HG03521 (cell line): ENCODE measurements around the gene TCF7L2.

Experiments used
- ATAC-seq: cut with Tn5 transposase; IDR thresholded peaks from one replicate; pipeline ENCODE4 v1.9.1; 2021; ENCODE audit warnings: mild to moderate bottlenecking, moderate library complexity; ENCODE audit not compliant: unreplicated experiment

TCF7L2 gene

DNA sequence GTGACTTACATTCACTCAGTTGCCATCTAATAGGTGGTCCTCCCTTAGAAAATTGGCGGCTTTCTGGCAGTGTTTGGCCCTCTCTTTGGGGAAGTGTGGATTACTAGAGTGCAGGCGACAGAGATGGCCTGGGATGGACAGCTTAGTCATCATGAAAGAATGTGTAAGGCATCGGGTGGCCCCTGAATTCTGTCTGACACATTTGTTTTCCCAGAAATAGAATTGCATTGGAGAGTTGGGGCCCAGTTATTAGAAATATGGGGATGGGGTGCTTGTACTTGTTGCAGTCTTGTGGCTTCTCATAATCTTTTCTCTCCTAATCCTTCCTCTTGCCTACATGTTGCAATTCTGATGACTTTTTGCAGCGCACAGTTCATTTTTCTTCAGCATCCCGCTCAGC, 13.8 kb downstream of the TCF7L2 start:
- ATAC-seq, result no peak

DNA sequence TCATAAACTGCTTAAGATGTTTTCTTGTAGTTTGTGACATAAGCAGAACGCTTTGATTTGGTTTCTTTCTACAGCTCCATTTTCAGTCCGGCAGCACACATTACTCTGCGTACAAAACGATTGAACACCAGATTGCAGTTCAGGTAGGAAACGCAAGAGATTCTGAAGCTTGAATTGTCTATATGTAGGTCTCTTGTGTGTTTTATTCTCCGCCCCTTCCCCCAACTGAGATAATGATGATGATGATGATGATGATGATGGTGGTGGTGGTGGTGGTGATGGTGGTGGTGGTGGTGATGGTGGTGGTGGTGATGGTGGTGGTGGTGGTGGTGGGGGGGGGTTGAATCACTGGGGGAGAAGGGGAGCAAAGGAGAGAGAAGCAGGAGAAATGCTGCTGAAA, 14.4 kb downstream of the TCF7L2 start:
- ATAC-seq, result no peak

DNA sequence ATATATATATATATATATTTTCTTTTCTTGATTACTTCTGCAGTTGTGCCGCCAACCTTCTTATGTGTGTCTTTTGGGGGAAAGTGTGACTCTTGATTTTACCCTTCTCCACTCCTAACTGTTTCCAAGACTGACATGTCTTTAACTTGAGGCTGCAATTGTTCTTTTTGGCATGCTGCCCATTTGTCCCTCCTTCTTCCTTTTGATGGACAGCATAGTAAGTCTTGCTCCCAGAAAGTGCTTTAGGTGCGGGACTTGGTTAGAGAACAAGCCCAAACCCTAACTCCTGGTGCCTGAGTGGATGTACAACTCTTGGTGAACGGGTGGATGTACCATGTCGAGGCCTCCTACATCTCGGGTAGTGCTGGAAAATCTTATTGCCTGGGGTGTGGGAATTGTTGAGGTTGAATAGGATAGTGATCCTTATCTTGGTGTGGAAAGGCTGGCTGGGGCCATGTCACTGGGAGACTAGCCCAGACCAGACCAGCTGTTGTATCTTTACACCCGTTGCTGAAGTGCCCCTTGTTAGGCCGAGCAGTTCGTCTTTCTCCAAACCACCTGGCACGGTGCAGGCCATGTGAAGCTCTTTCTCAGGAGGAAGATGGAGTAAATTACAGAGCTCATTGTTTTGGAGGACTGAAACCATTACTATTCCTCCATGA, 16.3 kb downstream of the TCF7L2 start:
- no peak for ATAC-seq

DNA sequence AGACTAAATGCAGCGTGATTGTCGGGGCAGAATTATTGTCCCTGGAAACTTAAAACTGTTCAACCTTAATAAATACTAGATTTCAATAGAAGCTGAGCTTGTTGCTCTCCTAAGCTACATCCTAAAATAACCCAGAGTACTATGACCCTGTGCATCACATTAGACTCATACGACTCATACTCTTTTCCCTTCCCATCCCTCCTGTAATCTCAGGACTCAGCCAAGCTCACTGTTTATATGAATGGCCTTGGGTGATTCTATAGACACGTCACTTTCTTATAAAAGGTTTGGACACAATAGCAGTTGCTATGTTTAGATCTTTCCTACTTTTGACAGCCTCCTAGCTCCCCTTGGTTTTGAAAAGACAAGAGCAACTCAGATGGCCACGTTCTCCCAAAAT, 17.2 kb downstream of the TCF7L2 start:
- ATAC-seq, result no peak

DNA sequence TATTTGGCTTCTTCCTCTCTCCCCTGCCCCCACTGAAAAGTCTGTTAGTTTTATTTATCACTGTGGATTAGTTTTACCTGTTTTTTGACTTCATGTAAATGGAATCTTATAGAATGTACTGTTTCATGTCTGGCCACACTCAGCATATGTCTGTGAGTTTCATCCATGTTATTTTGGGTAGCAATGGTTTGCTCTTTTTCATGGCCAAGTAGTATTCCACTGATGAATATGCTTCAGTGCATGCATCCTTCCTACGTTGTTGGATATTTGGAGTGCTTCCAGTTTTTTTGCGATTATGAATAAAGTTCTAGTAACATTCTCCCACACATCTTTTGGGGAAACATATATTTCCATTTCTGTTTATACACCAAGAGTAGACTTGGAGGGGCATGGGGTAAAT, 19.1 kb downstream of the TCF7L2 start:
- ATAC-seq, result no peak

DNA sequence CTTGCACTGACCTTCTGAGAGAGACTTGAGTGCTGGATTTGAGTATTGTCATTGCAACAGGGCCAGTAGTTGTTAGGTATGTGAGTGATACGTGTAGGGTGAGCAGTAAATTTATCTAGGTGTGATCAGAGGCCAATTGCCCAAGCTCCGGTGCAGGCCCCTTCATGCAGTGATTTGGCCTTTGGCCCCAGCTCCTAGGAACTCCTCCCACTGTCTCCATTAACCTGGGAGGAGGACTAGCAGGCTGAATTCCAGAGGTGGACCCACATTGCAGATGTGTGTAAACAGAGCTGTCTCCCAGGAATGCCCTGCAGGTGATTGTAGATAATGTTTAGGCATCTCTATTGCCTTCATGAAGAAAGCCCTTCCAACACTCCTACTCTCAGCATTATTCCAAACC, 19.5 kb downstream of the TCF7L2 start:
- ATAC-seq, result no peak

DNA sequence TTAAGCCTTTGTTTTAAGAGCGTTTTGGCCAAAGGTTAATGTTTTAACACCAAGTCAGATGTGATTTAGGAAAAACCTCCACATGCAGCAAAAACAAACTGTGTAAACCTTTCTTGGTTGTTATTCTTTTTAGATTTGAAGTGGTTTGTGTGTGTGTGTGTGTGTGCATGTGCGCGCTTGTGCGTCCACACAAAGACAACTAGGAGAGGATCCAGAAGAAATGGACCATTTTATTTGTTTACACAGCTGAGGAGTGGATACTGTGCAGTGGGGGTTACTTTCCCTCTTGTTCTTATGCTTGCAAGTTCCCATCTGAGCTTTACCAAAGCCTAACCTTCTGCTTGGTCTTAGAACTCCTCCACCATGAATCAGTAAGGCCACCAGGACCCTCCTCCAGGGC, 20.0 kb downstream of the TCF7L2 start:
- no peak for ATAC-seq

DNA sequence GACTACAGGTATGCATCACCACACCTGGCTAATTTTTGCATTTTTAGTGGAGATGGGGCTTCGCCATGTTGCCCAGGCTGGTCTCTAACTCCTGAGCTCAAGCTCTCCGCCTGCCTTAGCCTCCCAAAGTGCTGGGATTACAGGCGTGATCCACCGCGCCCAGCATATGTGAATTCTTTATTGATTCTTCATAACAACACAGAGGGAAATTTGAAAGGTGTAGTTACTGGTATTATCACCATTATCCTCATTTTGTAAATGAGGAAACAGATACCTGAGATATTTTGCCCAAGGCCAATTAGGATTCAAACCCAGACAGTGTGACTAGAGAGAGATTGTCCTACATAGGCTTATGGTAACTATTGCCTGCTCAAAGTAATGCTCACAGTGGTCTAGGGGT, 22.6 kb downstream of the TCF7L2 start:
- ATAC-seq, result no peak

DNA sequence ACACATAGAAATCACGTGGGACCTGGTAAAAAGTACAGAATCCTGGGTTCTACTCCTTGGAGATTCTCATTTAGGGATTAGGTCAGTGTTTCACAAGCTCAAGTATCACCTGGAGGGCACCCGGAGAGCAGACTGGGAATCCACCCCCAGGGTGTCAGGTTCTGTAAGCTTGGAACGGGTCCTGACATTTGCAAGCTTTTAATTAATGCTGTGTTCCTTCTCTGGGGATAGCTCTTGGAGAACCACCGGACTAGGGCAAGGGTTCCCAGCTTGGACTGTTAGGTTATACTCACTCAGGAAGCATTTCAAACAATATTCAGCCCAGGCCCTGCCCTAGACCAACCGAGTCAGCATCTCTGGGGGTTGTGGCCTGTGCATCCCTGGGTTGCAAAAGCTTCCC, 23.0 kb downstream of the TCF7L2 start:
- no peak for ATAC-seq

DNA sequence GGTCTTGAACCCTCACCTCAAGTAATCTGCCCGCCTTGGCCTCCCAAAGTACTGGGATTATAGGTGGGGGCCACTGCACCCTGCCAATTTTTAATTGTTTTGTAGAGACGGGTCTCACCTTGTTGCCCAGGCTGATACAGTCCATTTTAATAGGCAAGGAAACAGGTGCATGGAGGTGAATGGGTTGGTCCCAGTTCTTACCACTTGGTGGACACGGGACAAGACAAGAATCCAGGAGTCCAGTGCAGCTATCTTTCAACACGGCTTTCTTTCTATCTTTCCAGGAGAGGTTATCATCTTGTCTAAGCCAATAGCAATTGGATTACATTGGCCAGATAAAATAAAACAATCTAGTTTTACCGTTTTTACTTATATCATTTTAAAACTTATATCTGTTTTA, 23.8 kb downstream of the TCF7L2 start:
- ATAC-seq, result no peak

DNA sequence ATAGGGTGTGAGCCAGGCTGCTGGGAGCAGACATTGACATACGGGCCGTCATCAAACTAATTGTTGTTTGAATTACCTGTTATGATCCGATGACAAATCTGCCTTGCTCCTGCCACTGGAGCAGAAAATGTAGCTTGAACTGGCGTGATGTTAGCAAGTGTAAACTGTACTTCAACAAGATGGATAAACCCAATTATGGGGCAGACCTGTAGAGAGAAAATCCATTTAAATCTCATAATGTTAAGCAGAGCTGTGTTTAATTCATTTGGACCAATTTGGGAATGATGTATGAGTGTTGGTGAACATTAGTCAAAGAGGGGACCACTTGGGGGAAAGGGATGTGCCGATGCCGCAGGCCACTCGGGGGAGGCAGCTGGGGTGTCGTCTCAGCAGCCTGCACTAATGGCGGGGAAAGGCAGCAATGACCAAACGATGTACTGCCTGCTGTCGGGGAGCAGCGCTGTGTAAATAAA, 27.4 kb downstream of the TCF7L2 start:
- no peak for ATAC-seq

DNA sequence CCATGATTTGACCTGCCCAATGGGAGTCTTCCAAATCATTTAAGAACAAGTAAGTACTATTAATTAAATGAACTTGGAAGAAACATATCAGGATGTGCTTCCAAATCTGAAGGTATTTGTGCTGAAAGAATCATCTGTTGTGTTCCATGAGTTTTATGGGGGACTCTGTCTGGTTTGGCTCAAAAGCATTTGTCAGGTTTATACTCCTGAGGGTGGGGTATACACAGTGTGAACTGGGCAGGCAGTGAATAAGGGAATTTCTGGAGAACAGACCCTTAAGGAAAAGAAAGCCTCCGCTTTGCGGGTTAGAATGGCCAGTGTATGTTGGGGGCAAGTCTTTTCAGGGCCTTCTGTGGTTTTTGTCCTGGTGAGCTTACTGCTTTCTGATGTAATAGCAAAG, 29.9 kb downstream of the TCF7L2 start:
- ATAC-seq, result no peak

DNA sequence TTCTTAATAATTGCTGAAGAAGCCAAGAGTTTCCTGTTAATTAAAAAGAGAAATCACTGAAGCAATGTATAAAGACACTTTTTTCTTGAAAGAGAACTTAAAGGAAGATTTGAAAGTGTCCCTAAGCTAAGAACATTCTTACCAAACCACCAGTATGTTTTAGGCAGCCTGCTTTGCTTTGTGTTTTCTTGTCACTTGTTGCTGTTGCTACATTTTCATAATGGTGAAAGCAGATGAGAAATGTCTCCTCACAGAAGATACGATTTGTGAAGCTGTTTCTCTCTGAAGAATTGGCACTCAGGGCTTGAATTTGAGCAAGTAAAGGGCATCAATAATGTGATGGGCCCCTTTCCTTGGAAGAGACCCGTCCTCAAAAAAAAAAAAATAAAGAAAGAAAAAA, 30.9 kb downstream of the TCF7L2 start:
- ATAC-seq, result no peak

DNA sequence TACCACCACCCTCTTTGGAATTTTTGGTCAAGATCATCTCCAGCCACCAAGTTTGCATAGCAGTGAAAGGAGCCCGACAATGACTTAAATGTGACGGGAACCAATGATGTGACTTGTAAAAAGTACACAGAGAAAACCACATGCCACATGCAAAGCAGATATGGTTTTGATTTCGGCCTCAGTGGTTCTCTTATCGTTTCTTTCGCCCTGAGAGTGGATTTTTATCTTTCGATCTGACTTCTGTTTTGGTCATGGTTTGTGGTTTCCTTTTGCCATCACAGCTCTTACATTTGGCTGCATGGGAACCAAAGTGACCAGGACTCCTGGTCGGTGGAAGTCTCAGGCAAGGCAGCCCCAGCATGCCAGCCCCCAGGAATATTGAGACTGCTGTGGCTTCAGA, 31.5 kb downstream of the TCF7L2 start:
- peak; percentile 92 for ATAC-seq

DNA sequence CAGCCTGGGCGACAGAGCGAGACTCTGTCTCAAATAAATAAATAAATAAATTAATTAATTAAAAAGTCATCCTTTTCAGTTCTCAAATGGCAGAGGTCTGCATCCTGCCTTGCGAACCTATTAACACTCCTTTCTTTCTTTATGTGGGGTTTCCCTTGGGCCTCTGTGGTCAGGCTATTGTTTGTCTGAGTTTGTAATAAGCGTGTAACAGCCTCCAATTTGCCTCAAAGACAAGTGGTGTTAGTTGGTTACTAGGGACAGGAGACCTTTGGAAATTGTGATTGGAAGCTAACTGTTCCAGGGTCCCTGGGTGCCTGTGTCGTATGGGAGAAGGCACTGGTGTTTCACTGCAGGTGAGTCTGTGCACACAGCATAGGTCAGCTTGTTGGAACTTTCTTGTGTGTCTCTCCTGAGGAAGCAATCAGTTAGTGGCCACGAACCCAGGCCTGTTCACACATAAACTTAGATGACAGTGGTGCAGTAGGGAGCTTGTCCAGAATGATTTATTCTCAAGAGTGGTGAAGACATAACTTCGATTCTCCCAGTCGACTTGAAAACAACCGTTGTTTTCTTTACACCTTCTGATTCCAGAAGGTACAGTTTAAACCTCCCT, 33.5 kb downstream of the TCF7L2 start:
- no peak for ATAC-seq

DNA sequence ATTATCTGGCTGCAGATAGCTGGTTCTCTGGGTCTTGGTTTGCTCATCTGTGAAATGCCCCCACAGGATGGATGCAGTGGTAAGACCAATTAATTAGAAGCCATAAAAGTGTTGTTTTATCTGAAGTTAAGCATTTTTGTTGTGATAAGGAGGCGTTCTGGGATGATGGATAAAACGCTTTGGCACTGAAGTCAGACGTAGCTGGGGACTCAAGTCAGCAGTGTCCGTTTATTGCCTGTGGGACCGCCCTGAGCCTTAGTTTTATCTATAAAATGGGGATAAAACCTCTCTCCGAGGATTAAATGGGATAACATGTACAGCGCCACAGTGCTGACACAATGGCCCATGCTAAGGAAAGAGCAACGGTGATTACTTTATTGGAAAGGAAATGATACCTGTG, 34.7 kb downstream of the TCF7L2 start:
- no peak for ATAC-seq

DNA sequence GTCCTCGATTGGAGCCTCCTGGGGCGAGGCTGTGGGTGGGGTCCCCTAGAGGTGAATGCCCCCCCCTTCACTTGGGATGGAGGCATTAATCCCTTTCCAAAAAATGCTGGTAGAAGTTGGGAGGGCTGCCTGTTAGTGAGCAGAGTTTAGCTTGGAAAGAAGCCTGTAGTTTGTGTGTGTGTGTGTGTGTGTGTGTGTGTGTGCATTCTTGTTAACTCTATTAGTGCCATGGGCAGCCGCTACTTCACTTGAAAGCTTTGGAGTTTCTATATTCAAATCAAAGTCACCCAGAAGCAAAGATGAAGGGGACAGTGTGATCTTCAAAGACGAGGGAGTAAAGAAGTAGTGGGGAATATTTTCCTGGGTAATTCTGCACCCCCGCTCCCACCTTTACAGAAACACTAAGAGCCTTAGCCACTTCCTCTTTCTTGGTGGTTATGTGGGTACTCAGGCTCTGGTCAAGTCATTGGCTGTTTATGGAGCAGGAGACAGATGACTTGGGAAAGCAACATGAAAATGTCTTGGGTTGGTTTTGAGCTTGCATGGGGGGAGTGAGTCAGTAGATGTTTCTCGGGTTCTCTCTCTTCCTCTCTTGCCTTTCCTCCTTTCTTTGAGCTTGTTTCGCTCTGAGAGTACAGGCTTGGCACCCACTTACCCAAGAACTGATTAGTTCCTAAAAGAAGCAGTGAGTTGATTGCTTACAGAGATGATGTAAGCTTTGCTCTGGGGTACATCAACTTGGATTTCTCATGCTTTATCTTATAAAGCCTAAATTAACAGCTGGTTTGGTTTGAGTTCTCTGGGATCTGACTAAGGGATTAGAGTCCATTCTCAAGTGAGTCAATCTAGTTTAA, 35.9 kb downstream of the TCF7L2 start:
- ATAC-seq, result no peak

DNA sequence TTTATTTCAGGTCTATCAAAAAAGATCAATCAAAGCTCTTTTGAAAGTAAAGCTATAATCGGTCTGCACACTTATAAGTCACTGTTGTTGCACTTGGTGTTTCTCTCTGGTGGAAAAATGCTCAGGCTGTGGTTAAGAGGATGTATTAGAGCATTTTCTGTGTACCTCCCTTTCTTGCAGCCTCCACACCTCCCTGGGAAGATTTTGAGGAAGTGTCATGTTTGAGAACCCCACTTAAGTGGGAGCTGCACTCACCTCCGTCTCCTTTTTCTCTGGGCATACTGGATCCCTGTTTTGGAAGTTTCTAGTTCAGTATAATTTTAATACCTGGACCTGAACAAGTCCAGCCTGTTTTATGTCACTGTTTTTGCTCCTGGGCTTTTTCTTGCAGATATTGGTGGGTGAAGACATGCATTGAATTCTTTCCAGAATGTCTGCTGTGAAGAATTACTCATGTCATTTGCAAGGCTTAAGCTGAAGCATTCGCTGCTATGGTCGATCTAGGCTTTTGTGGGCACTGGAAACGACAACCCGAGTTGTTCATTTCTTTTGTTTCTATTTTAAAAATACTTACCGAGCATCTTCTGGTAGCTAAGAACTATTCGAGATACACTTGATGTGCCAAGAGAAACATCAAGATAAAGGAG, 36.6 kb downstream of the TCF7L2 start:
- ATAC-seq, result no peak

DNA sequence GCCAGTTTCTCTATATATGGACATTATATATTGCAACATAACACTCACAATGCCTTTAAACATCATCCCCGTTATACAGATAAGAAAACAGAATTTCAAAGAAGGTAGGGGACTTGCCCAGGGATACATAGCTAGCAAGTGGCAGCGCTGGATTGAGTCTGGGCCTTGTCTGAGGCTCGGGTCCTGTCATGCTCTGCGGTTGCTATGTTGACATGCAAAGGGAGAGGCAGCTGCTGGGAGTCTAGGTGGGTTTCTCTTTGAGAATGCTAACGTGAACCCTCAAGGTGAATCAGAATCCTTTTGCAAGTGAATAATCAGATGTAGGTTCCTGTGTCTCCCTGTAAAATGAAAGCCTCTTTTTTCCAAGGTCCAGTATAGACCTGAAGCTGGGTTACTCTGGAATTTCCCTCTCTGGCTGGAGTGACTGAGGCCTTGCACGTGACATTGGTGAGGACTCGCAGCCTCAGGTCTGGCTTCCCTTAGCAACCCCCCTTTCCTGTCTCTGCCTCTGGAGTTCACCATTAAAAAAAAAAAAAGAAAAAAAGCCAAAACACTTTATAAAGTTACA, 38.9 kb downstream of the TCF7L2 start:
- ATAC-seq, result no peak

DNA sequence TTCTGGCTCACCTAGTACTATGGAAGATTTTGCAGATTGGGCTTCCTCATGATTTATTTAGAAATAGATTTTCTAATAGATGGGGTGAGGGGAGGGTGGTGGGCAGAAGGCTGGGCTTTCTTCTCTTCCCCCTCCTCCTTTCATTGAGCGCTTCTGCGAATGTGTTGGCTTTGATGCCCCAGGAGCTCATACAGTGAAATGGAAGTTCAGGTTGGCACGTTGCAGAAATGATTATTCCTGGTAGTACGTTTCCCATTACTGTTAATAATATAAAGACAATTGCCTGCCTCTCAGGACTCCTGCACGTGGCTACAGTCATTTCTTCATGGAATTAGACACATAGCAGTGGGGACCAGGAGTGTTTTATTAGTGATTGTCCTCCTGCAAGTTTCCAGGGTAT, 39.8 kb downstream of the TCF7L2 start:
- no peak for ATAC-seq

DNA sequence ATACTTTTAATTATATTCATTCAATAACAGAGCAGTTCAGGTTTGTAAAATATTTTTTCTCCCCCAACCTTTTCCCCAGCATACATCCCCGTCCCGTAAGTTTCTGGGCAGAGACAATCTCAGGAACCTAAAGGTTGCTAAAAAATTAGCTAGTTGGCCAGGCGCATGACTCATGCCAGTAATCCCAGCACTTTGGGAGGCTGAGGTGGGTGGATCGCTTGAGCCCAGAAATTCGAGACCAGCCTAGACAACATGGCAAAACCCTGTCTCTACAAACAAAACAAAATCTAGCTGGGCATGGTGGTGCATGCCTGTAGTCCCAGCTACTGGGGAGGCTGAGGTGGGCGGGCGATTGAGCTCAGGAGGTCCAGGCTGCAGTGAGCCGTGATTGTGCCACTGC, 40.2 kb downstream of the TCF7L2 start:
- no peak for ATAC-seq
